Lung (tissue), 12 donors: ENCODE measurements around the gene GNAZ. TPM values are rescaled to one million over a fixed set of nuclear protein-coding genes. Genes with fewer than 3 reads are reported as not detected.

Source experiments
- ATAC-seq: fragments of 200-7000 bp; cut with Tn5 transposase; one replicate; pipeline ENCODE4 v1.9.1; 2020; ENCODE audit warnings: moderate number of reproducible peaks; ENCODE audit not compliant: insufficient read depth, low FRiP score
- DNase-seq, 3 donors: peaks; one replicate each; pipeline ENCODE4 v3.0.0-alpha.2; 2013 to 2017
- H3K27ac ChIP-seq, 2 donors: one replicate each; pipeline ENCODE4 v1.5.1; 2013; ENCODE audit warnings: mild to moderate bottlenecking in 2 of 2, moderate library complexity in 2 of 2, control low read depth in 1 of 2, inconsistent platforms in 1 of 2, low read depth in 1 of 2, low read length in 1 of 2
- H3K27me3 ChIP-seq, 3 donors: one replicate each; pipeline ENCODE4 v1.5.1; 2013; ENCODE audit warnings: low read length in 2 of 3; ENCODE audit not compliant: control insufficient read depth in 3 of 3, insufficient read depth in 3 of 3
- H3K36me3 ChIP-seq, 4 donors: one replicate each; pipeline ENCODE4 v1.5.1; 2013; ENCODE audit warnings: low read length in 4 of 4, mild to moderate bottlenecking in 1 of 4, moderate library complexity in 1 of 4; ENCODE audit not compliant: control insufficient read depth in 4 of 4, insufficient read depth in 4 of 4
- H3K4me1 ChIP-seq, 5 donors: one replicate each; pipeline ENCODE4 v1.5.1; 2013; ENCODE audit warnings: low read length in 5 of 5, mild to moderate bottlenecking in 2 of 5, moderate library complexity in 1 of 5; ENCODE audit not compliant: control insufficient read depth in 5 of 5, insufficient read depth in 5 of 5
- H3K4me3 ChIP-seq: one replicate; pipeline ENCODE4 v1.5.1; 2013; ENCODE audit warnings: mild to moderate bottlenecking, control low read depth, moderate library complexity
- H3K9ac ChIP-seq, 2 donors: one replicate each; pipeline ENCODE4 v1.5.1; 2013; ENCODE audit warnings: low read length in 2 of 2, control low read depth in 1 of 2; ENCODE audit not compliant: insufficient read depth in 1 of 2
- H3K9me3 ChIP-seq, 4 donors: one replicate each; pipeline ENCODE4 v1.5.1; 2013; ENCODE audit warnings: low read length in 3 of 4, mild to moderate bottlenecking in 1 of 4, moderate library complexity in 1 of 4; ENCODE audit not compliant: control insufficient read depth in 4 of 4, insufficient read depth in 3 of 4
- WGBS, 2 donors: extraction: QIAGEN DNeasy Blood & Tissue Kit; methylation state at CpG; one replicate each; pipeline ENCODE4 v1.1.7; 2013; 5-methylcytosine and 5-hydroxymethylcytosine counted together
- polyA plus RNA-seq, 2 donors: library from polyadenylated mRNA; stranded (reverse); fragments of 200-250 nt; gene quantifications; one replicate each; pipeline ENCODE4 v1.2.1, GENCODE V29; 2013
- total RNA-seq, 2 donors: library from RNA; depleted of rRNA in 1 of 2; stranded (reverse); fragments of >200 nt in 1 of 2; gene quantifications; one replicate each; pipeline ENCODE4 v1.2.1, GENCODE V29; 2014 to 2021
- TF ChIP-seq, protein P1 (sequence below): IDR thresholded peaks from 2 replicates; pipeline ENCODE4 v1.5.1; 2012; ENCODE audit warnings: mild to moderate bottlenecking; ENCODE audit errors: control extremely low read depth, extremely low read depth
- donor health status: control.
- donor health status: control.
- donor health status: Bipolar disorder and iron deficiency.
- donor health status: healthy.
- donor health status: DM: yes; HTN: yes; CAD: no.

Gene GNAZ
- total and polyA plus RNA-seq, 4 donors, result 0.77 to 5.0 (median 2.3) TPM

DNA sequence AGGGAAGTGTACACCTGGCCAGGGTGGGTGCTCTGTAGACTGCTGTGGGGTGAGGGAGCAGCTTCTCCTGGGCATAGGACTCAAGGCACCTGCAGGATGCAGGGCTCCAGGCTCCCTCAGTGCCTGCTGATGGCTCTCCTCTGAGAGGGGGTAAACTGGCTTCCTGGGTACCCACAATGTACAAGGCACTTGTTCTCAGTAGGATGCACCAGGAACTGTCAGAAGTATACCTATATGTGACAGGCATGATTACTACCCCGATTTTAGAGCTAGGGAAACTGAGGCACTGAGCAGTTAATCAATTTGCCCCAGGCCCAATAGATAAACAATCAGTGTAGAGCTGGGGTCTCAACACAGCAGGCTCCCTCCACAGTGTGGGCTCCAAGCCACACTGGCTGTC, 31.4 kb upstream of the GNAZ start:
- Histone ChIP-seq H3K27ac (no peak overlapping the region), H3K4me3 (no peak overlapping the region), H3K36me3 (no peaks in the 10 kb centered on the region), H3K27me3 (no peaks in the 10 kb centered on the region), H3K4me1 (no peaks in the 10 kb centered on the region), H3K9me3 (peaks cover 0 to 2% (median 0%) of the 10 kb centered on the region in 4 donors), H3K9ac (no peak overlapping the region)
- TF ChIP-seq, protein P1, sequence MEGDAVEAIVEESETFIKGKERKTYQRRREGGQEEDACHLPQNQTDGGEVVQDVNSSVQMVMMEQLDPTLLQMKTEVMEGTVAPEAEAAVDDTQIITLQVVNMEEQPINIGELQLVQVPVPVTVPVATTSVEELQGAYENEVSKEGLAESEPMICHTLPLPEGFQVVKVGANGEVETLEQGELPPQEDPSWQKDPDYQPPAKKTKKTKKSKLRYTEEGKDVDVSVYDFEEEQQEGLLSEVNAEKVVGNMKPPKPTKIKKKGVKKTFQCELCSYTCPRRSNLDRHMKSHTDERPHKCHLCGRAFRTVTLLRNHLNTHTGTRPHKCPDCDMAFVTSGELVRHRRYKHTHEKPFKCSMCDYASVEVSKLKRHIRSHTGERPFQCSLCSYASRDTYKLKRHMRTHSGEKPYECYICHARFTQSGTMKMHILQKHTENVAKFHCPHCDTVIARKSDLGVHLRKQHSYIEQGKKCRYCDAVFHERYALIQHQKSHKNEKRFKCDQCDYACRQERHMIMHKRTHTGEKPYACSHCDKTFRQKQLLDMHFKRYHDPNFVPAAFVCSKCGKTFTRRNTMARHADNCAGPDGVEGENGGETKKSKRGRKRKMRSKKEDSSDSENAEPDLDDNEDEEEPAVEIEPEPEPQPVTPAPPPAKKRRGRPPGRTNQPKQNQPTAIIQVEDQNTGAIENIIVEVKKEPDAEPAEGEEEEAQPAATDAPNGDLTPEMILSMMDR, result no peak
- ATAC-seq (no peak), DNase-seq (no peak)
- 87 to 89% methylated on average over 1 of the region's 1 CpG for WGBS, 2 donors

DNA sequence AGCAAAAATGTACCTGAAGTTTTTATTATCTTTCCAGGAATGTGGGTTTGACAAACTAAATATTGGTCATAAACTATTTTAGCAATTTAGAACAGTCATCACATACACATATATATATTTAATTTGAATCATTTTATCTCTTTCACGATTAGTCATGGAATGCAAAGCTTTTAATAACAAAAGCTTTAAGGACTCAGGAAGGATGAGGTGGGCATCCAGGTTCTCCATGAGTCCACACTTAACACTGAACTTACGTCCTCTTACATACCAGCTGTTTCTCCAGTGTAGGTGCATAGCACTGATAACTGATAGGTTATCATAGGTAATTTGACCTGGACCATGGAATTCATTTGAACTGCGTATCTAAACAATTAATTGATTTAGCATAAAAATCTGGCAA, 28.1 kb upstream of the GNAZ start:
- TF ChIP-seq, protein P1, result no peak
- Histone ChIP-seq H3K4me3 (no peak overlapping the region), H3K4me1 (no peaks in the 10 kb centered on the region), H3K36me3 (no peaks in the 10 kb centered on the region), H3K9ac (no peak overlapping the region), H3K9me3 (peaks cover 0 to 4% (median 1%) of the 10 kb centered on the region in 4 donors), H3K27me3 (no peaks in the 10 kb centered on the region), H3K27ac (no peak overlapping the region)
- ATAC-seq (no peak), DNase-seq (no peak)
- WGBS, 2 donors, result 72 to 83% methylated on average over 3 of the region's 3 CpGs

DNA sequence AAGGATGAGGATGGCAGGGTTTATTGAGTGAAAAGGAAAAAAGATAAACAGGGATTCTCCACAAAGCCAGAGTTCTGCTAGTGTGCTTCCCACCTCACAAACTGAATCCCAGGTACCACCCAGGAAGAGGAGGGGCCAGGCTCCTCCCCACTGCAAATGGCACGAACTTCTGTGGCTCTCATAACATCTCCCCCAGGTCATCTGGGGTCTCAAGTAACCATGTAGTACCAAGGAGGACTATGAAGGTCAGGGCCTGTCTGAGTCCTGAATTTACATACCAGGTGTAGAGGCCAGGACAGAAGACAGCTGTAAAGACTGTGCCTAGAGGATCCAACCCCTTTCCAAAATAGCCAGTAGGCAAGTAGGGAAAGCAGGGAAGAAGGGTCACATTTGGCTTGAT, 25.7 kb upstream of the GNAZ start:
- no peaks in the 10 kb centered on the region for H3K27me3 ChIP-seq
- TF ChIP-seq, protein P1, result no peak
- H3K4me3 ChIP-seq, result no peak overlapping the region
- H3K9ac ChIP-seq, result no peak overlapping the region
- H3K4me1 ChIP-seq, result no peaks in the 10 kb centered on the region
- H3K9me3 ChIP-seq, result peaks cover 0 to 8% (median 2%) of the 10 kb centered on the region in 4 donors
- no peak for ATAC-seq
- H3K27ac ChIP-seq, result no peak overlapping the region
- H3K36me3 ChIP-seq, result no peaks in the 10 kb centered on the region
- 0 to 35% methylated on average over 1 of the region's 1 CpG for WGBS, 2 donors
- no peak for DNase-seq

GRCh38 chr22:23045461-23045860, 24.9 kb upstream of the GNAZ start:
- no peak overlapping the region for H3K27ac ChIP-seq
- H3K4me1 ChIP-seq, result no peaks in the 10 kb centered on the region
- H3K36me3 ChIP-seq, result no peaks in the 10 kb centered on the region
- no peak overlapping the region for H3K9ac ChIP-seq
- DNase-seq (no peak), ATAC-seq (no peak)
- TF ChIP-seq, protein P1, result no peak
- no peaks in the 10 kb centered on the region for H3K27me3 ChIP-seq
- H3K4me3 ChIP-seq, result no peak overlapping the region
- 61 to 65% methylated on average over 2 of the region's 2 CpGs for WGBS, 2 donors
- peaks cover 0 to 8% (median 2%) of the 10 kb centered on the region in 4 donors for H3K9me3 ChIP-seq
